ENCODE data around the gene TMEM244. TPM values are rescaled to one million over a fixed set of nuclear protein-coding genes. Genes with fewer than 3 reads are reported as not detected.

The TMEM244 gene
- total RNA-seq, 1 donor from 2014 or later: not detected

- Mint-ChIP-seq H3K9me3 (ENCODE audit: unreplicated experiment) (no peaks in the 10 kb centered on the region), H3K4me1 (ENCODE audit: low read depth, unreplicated experiment) (peaks cover 17% of the 10 kb centered on the region), H3K27me3 (ENCODE audit: low read depth, unreplicated experiment) (no peaks in the 10 kb centered on the region), H3K36me3 (ENCODE audit: low read depth, unreplicated experiment) (no peaks in the 10 kb centered on the region), H3K27ac (ENCODE audit: unreplicated experiment) (no peak overlapping the region), H3K4me3 (ENCODE audit: unreplicated experiment) (no peak overlapping the region)
- Histone ChIP-seq H2AFZ (ENCODE audit: low read depth, low read length) (no peak overlapping the region), H4K20me1 (ENCODE audit: insufficient read depth, low read length) (no peaks in the 10 kb centered on the region), H3K79me2 (ENCODE audit: insufficient read depth, low read length) (no peaks in the 10 kb centered on the region), H3K9me3 (ENCODE audit: insufficient read depth, low read depth, low read length) (no peaks in the 10 kb centered on the region), H3K9ac (ENCODE audit: low read length) (no peak overlapping the region), H3K27ac (ENCODE audit: low read depth, low read length) (no peak overlapping the region), H3K4me3 (ENCODE audit: insufficient read depth, low read depth, low read length) (no peak overlapping the region), H3K27me3 (ENCODE audit: insufficient read depth, low read length) (no peaks in the 10 kb centered on the region), H3K4me1 (ENCODE audit: insufficient read depth, low read length) (peaks cover 21% of the 10 kb centered on the region), H3K36me3 (ENCODE audit: insufficient read depth, low read length) (no peaks in the 10 kb centered on the region), H3K4me2 (ENCODE audit: low read length) (no peak overlapping the region)
- DNase-seq (ENCODE audit: low read depth) (no peak), FAIRE-seq (no peak)
- TF ChIP-seq CTCF (IDR thresholded peaks at IDR 0.05; ENCODE audit: insufficient read depth, low read depth, low read length) (no peak), EZH2 (IDR thresholded peaks at IDR 0.05; ENCODE audit: insufficient read depth, low read length) (no peak)
Observed at GRCh38 chr6:129865013-129865412, 3.9 kb upstream of the TMEM244 start.

- H3K27me3 ChIP-seq (ENCODE audit: insufficient read depth, low read length): no peaks in the 10 kb centered on the region
- H3K4me2 ChIP-seq (ENCODE audit: low read length): peak overlapping the region; percentile 32
- H3K9me3 ChIP-seq (ENCODE audit: insufficient read depth, low read depth, low read length): no peaks in the 10 kb centered on the region
- H3K79me2 ChIP-seq (ENCODE audit: insufficient read depth, low read length): no peaks in the 10 kb centered on the region
- H3K4me1 Mint-ChIP-seq (ENCODE audit: low read depth, unreplicated experiment): peaks cover 27% of the 10 kb centered on the region
- no peaks in the 10 kb centered on the region for H3K27me3 Mint-ChIP-seq (ENCODE audit: low read depth, unreplicated experiment)
- H3K4me3 Mint-ChIP-seq (ENCODE audit: unreplicated experiment): no peak overlapping the region
- H3K36me3 ChIP-seq (ENCODE audit: insufficient read depth, low read length): no peaks in the 10 kb centered on the region
- H3K9ac ChIP-seq (ENCODE audit: low read length): no peak overlapping the region
- peak; percentile 87 for DNase-seq (ENCODE audit: low read depth)
- no peak overlapping the region for H3K27ac Mint-ChIP-seq (ENCODE audit: unreplicated experiment)
- no peak for TF ChIP-seq EZH2 (IDR thresholded peaks at IDR 0.05; ENCODE audit: insufficient read depth, low read length)
- TF ChIP-seq CTCF (IDR thresholded peaks at IDR 0.05; ENCODE audit: insufficient read depth, low read depth, low read length): no peak
- H4K20me1 ChIP-seq (ENCODE audit: insufficient read depth, low read length): no peaks in the 10 kb centered on the region
- no peaks in the 10 kb centered on the region for H3K9me3 Mint-ChIP-seq (ENCODE audit: unreplicated experiment)
- peaks cover 29% of the 10 kb centered on the region for H3K4me1 ChIP-seq (ENCODE audit: insufficient read depth, low read length)
- H3K4me3 ChIP-seq (ENCODE audit: insufficient read depth, low read depth, low read length): no peak overlapping the region
- H3K36me3 Mint-ChIP-seq (ENCODE audit: low read depth, unreplicated experiment): no peaks in the 10 kb centered on the region
- no peak for FAIRE-seq
- peak overlapping the region; percentile 49 for H3K27ac ChIP-seq (ENCODE audit: low read depth, low read length)
- no peak overlapping the region for H2AFZ ChIP-seq (ENCODE audit: low read depth, low read length)
Observed at GRCh38 chr6:129863664-129864063, 2.5 kb upstream of the TMEM244 start.

- Histone ChIP-seq H3K9me3 (ENCODE audit: insufficient read depth, low read depth, low read length) (no peaks in the 10 kb centered on the region), H3K79me2 (ENCODE audit: insufficient read depth, low read length) (no peaks in the 10 kb centered on the region), H3K4me2 (ENCODE audit: low read length) (peak overlapping the region; percentile 77), H3K36me3 (ENCODE audit: insufficient read depth, low read length) (no peaks in the 10 kb centered on the region), H3K27me3 (ENCODE audit: insufficient read depth, low read length) (no peaks in the 10 kb centered on the region), H3K4me3 (ENCODE audit: insufficient read depth, low read depth, low read length) (no peak overlapping the region), H3K27ac (ENCODE audit: low read depth, low read length) (peak overlapping the region; percentile 60), H3K9ac (ENCODE audit: low read length) (no peak overlapping the region), H3K4me1 (ENCODE audit: insufficient read depth, low read length) (peaks cover 26% of the 10 kb centered on the region), H4K20me1 (ENCODE audit: insufficient read depth, low read length) (no peaks in the 10 kb centered on the region), H2AFZ (ENCODE audit: low read depth, low read length) (no peak overlapping the region)
- DNase-seq (ENCODE audit: low read depth) (peak; percentile 64), FAIRE-seq (peak; percentile 67)
- no peak for TF ChIP-seq EZH2 (IDR thresholded peaks at IDR 0.05; ENCODE audit: insufficient read depth, low read length)
- TF ChIP-seq CTCF (IDR thresholded peaks at IDR 0.05; ENCODE audit: insufficient read depth, low read depth, low read length): no peak
- peaks cover 25% of the 10 kb centered on the region for H3K4me1 Mint-ChIP-seq (ENCODE audit: low read depth, unreplicated experiment)
- H3K4me3 Mint-ChIP-seq (ENCODE audit: unreplicated experiment): no peak overlapping the region
- no peaks in the 10 kb centered on the region for H3K9me3 Mint-ChIP-seq (ENCODE audit: unreplicated experiment)
- H3K36me3 Mint-ChIP-seq (ENCODE audit: low read depth, unreplicated experiment): no peaks in the 10 kb centered on the region
- no peaks in the 10 kb centered on the region for H3K27me3 Mint-ChIP-seq (ENCODE audit: low read depth, unreplicated experiment)
- peak overlapping the region; percentile 98 for H3K27ac Mint-ChIP-seq (ENCODE audit: unreplicated experiment)
Observed at GRCh38 chr6:129859524-129859923, 1.6 kb downstream of the TMEM244 start.
